Right kidney (tissue), 9 donors: ENCODE data around the gene INPPL1.
"Not testable (repeated sequence)": the region's sequence is repeated elsewhere in the genome, so short reads cannot be mapped to it uniquely, and the experiment has no call there.

Experiments used
- DNase-seq: peaks from one replicate; pipeline ENCODE4 v3.0.0-alpha.2; 2016
- long read RNA-seq, 8 donors: transcript quantifications; one replicate each; lab custom pipeline, GENCODE V29; 2026

Gene INPPL1, protein sequence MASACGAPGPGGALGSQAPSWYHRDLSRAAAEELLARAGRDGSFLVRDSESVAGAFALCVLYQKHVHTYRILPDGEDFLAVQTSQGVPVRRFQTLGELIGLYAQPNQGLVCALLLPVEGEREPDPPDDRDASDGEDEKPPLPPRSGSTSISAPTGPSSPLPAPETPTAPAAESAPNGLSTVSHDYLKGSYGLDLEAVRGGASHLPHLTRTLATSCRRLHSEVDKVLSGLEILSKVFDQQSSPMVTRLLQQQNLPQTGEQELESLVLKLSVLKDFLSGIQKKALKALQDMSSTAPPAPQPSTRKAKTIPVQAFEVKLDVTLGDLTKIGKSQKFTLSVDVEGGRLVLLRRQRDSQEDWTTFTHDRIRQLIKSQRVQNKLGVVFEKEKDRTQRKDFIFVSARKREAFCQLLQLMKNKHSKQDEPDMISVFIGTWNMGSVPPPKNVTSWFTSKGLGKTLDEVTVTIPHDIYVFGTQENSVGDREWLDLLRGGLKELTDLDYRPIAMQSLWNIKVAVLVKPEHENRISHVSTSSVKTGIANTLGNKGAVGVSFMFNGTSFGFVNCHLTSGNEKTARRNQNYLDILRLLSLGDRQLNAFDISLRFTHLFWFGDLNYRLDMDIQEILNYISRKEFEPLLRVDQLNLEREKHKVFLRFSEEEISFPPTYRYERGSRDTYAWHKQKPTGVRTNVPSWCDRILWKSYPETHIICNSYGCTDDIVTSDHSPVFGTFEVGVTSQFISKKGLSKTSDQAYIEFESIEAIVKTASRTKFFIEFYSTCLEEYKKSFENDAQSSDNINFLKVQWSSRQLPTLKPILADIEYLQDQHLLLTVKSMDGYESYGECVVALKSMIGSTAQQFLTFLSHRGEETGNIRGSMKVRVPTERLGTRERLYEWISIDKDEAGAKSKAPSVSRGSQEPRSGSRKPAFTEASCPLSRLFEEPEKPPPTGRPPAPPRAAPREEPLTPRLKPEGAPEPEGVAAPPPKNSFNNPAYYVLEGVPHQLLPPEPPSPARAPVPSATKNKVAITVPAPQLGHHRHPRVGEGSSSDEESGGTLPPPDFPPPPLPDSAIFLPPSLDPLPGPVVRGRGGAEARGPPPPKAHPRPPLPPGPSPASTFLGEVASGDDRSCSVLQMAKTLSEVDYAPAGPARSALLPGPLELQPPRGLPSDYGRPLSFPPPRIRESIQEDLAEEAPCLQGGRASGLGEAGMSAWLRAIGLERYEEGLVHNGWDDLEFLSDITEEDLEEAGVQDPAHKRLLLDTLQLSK
- long read RNA-seq, donor 1, partial matches to known transcripts = 103 of 107 reads
- long read RNA-seq, donor 1, other reads (novel, unspliced or antisense) = 0 of 107 reads
- long read RNA-seq, donor 2, partial matches to known transcripts = 18 of 19 reads
- long read RNA-seq, donor 2, other reads (novel, unspliced or antisense) = 0 of 19 reads
- long read RNA-seq, donor 3, partial matches to known transcripts = 9 of 9 reads
- long read RNA-seq, donor 3, other reads (novel, unspliced or antisense) = 0 of 9 reads
- long read RNA-seq, donor 4, full-length matches to known transcripts = 5 of 52 reads
- long read RNA-seq, donor 4, partial matches to known transcripts = 47 of 52 reads
- long read RNA-seq, donor 4, other reads (novel, unspliced or antisense) = 0 of 52 reads
- long read RNA-seq, donor 5, full-length matches to known transcripts = 1 of 21 reads
- long read RNA-seq, donor 5, partial matches to known transcripts = 20 of 21 reads
- long read RNA-seq, donor 5, other reads (novel, unspliced or antisense) = 0 of 21 reads
- long read RNA-seq, donor 6, partial matches to known transcripts = 33 of 36 reads
- long read RNA-seq, donor 6, other reads (novel, unspliced or antisense) = 0 of 36 reads
- long read RNA-seq, donor 7, full-length matches to known transcripts = 3 of 81 reads
- long read RNA-seq, donor 7, partial matches to known transcripts = 70 of 81 reads
- long read RNA-seq, donor 7, other reads (novel, unspliced or antisense) = 8 of 81 reads
- long read RNA-seq, donor 8, partial matches to known transcripts = 23 of 25 reads
- long read RNA-seq, donor 8, other reads (novel, unspliced or antisense) = 0 of 25 reads

DNA sequence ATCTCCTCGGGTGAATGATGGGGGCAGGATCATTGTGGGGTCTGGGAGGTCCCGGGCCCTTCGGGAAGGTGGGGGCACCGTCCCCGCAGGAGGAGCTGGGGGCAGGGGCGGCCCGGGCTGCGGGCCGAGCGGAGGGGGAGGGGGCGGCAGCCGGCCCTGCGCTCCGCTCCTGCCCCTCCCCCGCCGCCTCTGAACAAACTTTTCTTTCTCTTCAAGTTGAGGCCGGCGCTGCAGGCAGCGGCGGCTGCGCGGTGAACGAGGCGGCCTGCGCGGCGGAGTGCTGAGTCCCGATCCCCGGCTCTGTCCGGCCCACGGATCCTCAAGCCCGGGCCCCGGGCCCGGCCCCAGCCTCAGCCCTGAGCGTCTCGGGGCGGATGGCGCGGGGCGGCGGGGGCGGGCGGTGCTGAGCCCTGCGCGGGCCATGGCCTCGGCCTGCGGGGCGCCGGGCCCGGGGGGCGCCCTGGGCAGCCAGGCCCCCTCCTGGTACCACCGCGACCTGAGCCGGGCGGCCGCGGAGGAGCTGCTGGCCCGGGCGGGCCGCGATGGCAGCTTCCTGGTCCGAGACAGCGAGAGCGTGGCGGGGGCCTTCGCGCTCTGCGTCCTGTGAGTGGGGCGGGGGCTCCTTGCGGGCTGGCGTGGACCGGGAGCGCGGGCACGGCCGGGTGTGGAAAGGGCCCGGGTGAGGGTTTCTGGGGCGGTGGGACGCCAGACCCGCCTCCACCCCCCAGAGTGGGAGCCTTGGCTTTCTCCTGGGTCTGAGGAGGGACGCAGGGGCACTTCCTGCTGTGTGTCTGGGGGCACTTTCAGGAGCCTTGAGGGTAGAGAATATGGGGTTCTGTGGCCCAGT is at the start of gene INPPL1:
TSS of gene INPPL1 (plus strand) at position 204 of the 847 bp plus-strand sequence. CDS start at position 422, 218 bp downstream.
- DNase-seq = peak; percentile 75

DNA sequence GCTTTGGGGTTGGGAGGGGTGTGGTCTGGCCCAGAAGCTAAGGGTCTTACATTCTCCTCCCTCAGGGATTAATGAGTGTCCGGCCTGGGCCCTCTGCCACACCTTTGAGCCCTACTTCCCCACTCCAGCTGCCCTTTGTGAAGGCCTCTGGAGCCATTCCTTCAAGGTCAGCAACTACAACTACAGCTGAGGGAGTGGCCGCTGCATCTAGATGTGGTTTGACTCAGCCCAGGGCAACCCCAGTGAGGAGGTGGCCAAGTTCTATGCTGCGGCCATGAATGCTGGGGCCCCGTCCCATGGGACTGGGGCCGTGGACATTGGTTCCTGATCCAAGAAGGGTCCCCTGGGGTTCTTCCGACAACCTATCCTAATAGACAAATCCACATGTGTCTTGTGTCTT is 46.9 kb upstream of the INPPL1 start:
- no peak for DNase-seq

DNA sequence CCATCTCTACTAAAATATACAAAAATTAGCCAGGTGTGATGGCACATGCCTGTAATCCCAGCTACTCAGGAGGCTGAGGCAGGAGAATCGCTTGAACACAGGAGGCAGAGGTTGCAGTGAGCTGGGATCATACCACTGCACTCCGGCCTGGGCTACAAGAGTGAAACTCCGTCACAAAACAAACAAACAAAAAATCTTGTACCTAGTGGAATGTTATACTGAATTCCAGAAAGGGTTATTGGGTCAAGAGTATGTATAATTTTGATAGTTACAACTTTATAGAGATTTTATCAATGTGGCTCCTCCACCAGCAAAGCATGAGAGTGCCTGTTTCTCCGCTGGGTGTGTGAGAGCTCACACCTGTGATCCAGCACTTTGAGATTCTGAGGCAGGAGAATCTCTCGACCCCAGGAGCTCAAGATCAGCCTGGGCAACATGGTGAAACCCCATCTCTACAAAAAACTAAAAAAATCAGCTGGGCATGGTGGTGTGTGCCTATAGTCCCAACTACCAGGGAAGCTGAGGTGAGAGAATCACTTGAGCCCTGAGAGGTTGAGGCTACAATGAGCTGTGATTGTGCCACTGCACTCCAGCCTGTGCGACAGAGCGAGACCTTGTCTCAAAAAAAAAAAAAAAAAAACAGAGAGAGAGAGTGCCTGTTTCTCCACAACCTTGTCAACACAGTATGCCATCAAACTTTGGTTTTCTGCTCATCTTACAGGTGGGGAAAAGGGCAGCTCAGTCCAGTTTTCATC is 45.3 kb upstream of the INPPL1 start:
- DNase-seq = no peak

DNA sequence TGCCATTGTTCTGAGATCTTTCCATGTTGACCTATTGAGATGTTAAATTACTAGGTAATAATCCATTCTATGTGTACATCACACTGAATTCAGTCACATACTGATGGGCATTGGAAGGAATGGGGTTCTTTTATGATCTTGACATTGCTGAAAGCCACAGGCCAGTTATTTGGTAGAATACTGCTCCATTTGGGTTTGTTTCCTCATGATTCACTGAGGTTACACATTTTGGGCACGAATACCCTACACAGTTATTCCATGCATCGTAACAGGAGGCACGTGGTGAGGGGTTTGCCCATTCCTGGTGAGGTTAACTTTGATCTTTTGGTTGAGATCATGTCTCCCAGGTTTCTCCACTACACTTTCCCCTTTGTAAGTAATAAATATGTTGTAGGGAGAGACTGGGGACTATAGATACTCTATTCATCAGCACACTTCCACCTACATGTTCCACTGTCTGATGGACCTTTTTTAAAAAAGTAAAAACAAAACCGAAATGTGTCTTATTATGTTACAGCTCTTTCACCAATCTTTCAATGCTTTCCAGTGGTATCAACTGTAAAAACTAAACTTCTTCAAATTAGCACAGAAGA is 44.7 kb upstream of the INPPL1 start:
- no peak for DNase-seq

DNA sequence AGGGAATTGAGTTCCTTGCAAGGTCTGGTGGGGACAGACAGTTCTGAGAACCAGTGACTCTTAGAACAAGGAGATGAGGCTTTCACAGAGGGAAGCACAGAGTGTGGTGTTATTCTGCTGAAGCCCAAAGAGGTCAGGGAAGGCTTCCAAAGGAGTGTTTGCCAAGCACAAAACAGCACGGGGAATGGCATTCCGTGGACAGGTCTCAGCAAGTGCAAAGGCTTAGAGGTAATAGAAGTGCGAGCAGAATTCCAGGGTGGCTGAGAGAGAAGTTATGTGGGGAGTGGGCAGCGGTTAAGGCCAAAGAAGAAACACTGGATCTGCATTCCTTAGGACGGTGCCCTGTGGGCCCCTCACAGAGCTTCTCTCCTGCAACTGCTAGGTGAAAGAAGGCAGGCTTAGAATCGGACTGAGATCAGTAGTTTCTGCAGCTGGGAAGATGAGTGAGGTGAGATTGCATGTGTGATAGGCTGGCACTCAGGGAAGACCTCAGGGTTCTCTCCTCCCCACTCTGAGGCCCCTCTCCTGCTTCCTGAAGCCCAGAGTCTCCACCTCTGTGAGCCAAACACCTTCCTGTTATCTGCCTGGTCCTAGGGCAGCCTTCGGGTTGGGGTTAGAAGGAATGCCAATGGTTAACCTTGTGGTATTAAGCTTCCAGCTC is 43.5 kb upstream of the INPPL1 start:
- DNase-seq = not testable (repeated sequence)

DNA sequence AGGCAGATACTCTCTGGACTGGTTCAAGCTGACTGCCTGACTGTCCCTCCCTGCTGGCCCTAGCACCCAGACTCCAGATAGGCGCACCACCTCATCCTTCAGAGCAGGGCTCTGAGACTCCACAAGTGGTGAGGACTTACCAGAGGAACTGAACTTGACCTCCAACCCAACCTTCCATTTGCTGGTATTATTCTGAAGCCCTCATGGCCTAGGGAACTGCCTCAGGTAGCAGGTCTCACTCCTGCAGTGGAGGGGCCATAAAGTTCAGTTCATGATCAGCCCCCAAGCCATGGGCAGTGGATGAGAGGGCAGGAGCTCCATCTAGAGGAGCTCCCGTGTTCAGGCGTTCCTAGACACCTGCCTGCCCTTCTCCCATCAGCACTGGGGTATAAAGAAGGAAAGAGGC is 43.0 kb upstream of the INPPL1 start:
- not testable (repeated sequence) for DNase-seq

DNA sequence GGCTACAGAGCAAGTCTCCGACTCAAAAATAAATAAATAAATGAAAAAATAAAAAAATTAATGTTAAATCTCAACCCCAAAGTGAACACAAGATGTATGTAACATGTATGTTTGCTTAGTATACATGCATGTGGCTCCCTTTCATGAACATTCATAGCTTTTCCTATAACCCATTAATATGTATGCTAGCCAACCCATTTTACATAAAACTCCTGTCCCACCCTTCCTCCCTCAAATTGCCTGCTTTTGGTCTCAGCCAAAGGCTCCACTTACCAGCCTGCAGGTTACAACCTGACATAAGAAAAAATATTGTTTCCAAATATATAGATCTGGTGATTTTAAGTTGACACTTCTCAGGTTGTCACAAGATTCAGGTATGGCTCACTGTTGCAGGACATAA is 36.3 kb upstream of the INPPL1 start:
- DNase-seq = no peak

DNA sequence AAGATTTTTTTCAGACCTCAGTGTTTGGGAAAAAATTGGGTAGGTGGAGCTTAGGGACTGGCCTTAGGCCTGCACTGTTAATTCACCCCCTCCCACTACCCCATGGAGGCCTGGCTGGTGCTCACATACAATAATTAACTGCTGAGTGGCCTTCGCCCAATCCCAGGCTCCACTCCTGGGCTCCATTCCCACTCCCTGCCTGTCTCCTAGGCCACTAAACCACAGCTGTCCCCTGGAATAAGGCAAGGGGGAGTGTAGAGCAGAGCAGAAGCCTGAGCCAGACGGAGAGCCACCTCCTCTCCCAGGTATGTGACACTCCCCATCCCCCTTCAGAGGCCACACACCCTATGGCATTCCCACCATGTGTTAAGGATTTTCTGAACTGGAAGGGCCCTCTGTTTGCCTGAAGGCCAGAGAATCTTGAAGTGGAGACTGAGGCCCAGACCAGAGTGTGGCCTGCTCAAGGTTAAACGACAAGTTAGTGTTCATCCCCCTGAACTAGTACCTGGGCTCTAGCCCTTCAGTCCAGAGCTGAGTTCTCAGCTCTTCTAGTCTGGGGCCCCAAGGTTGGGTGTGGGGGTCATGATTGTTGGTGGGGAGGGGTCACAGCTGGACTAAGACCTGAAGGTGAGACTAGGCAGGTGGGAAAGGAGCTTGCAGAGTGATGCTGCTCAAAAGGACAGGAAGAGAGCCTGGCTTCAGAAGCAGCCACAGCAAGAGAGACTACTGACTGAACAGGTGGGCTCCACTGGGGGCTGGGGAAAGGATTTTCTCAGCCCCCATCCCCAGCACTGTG is 34.9 kb upstream of the INPPL1 start:
- DNase-seq = no peak

DNA sequence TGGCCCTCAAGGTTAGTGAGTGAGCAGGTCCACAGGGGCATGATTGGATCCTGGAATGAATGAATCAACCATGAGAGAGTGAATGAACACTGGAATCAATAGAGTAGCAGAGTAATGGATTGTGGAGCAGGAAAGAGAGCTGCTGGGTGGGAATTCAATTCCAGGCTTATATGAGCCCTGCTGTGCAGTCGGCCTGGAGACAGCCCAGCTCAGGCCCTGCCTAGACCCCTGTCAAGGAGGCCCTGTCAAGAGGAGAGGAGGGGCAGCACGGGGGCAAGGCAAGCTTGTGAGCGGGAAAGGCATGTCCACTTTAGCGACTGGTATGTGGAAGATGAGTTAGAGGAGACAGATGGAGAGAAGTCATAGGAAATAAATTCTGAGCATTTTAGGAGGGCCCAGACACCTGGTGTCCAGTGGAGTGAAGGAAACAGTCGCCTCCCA is 33.9 kb upstream of the INPPL1 start:
- DNase-seq = no peak

DNA sequence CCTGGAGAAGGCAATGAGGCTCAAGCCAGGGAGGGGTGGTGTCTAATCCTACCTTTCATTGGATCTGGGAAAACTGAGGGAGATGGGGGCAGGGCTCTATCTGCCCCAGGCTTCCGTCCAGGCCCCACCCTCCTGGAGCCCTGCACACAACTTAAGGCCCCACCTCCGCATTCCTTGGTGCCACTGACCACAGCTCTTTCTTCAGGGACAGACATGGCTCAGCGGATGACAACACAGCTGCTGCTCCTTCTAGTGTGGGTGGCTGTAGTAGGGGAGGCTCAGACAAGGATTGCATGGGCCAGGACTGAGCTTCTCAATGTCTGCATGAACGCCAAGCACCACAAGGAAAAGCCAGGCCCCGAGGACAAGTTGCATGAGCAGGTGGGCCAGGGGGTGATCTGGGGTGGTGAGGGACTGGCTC is 32.6 kb upstream of the INPPL1 start, which contains the start of gene FOLR1:
TSS of gene FOLR1 (plus strand) at position 180 of the 421 bp plus-strand sequence. CDS start at position 214, 34 bp downstream.
- DNase-seq = no peak

DNA sequence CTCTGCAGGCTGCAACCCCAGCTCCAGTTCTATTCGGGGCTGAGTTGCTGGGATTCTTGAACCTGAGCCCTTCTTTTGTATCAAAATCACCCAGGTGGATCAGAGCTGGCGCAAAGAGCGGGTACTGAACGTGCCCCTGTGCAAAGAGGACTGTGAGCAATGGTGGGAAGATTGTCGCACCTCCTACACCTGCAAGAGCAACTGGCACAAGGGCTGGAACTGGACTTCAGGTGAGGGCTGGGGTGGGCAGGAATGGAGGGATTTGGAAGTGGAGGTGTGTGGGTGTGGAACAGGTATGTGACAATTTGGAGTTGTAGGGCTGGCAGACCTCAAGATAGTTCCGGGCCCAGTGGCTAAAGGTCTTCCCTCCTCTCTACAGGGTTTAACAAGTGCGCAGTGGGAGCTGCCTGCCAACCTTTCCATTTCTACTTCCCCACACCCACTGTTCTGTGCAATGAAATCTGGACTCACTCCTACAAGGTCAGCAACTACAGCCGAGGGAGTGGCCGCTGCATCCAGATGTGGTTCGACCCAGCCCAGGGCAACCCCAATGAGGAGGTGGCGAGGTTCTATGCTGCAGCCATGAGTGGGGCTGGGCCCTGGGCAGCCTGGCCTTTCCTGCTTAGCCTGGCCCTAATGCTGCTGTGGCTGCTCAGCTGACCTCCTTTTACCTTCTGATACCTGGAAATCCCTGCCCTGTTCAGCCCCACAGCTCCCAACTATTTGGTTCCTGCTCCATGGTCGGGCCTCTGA is 28.9 kb upstream of the INPPL1 start:
- DNase-seq = no peak

DNA sequence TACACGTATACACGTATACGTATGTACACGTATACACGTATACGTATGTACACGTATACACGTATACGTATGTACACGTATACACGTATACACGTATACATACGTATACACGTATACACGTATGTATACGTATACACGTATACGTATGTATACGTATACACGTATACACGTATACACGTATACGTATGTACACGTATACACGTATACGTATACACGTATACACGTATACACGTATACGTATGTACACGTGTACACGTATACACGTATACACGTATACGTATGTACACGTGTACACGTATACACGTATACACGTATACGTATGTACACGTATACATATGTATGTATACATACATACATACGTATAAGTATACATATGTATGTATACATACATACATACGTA is 23.1 kb upstream of the INPPL1 start:
- DNase-seq = not testable (repeated sequence)

DNA sequence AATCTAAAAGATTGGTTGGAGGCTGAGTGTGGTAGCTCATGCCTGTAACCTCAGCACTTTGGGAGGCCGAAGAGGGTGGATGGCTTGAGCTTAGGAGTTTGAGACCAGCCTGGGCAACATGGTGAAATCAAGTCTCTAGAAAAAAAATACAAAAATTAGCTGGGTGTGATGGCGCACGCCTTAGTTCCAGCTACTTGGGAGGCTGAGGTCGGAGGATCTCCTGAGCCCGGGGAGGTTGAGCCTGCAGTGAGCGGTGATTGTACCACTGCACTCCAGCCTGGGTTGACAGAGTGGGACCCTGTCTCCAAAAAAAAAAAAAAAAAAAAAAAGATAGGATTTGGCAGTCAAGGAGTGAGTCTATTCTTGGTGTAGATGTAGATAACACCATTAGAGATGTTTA is 22.0 kb upstream of the INPPL1 start:
- no peak for DNase-seq

DNA sequence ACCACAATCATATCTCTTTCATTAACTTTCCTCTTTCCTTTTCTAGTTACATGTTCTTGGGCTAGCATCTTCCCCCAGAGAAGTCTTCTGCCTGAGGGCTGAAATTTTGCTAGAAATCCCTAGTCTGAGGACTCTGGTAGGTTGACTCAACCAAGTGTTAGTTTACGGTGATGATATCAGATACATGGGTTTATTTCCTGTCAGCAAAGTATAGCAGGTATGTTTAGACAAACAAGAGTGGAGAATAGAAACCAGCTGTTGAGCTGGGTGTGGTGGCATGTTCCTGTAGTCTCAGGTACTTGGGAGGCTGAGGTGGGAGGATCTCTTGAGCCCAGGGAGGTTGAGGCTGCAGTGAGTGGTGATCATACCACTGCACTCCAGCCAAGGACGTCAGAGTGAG is 21.4 kb upstream of the INPPL1 start:
- DNase-seq = no peak

DNA sequence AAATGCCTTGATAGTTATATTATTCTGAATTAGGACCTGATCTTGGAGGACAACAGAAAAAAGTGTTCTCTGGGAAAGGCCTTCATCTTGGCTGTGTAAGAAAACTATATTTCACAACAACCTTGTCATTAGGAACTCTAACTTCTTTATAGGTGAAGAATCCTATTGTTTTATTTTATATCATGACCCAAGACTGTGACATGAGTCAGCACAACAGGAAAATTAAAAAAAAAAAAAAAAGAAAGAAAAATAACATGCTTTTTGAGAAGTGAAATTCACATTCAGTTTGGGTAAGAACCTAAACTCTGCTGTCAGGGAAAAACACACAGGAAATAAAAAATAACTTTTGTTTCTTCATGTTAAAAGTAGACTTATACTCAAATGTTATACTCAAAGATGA is 19.7 kb upstream of the INPPL1 start:
- no peak for DNase-seq

DNA sequence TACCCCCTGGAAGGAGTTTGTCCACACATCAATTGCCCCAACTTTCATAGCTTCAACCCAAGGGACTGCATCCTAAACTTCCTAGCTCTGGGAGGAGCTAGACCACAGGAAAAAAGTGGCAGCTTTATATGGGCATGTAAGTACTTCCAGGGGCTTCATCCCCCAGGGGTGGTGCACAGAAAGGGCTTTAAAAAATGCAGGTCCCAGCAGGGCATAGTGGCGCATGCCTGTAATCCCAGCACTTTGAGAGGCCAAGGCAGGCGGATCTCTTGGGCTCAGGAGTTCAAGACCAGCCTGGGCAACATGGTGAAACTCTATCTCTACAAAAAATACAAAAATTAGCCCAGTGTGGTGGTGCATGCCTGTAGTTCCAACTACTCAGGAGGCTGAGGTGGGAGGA is 17.8 kb upstream of the INPPL1 start:
- not testable (repeated sequence) for DNase-seq
